RWPE1 (cell line): ENCODE data around the gene GPC5.
"Not testable (repeated sequence)": the region's sequence is repeated elsewhere in the genome, so short reads cannot be mapped to it uniquely, and the experiment has no call there.

Experiments used
- CTCF ChIA-PET: fragments of 350-600 bp; sonication (Branson Sonifier 250); formaldehyde crosslinking; extraction: SDS; loops from one replicate; lab custom pipeline; 2021; lab: Yijun Ruan, JAX
- POLR2A ChIA-PET: fragments of 400-600 bp; formaldehyde crosslinking; extraction: SDS; loops from one replicate; lab custom pipeline; 2020; ENCODE audit warnings: antibody characterized with exemption; ENCODE audit not compliant: low non-redundant PET; lab: Yijun Ruan, JAX
- DNase-seq: peaks from one replicate; pipeline ENCODE4 v3.0.0; 2012; ENCODE audit warnings: low spot score
- H3K27ac ChIP-seq: fragments of 450-650 bp; 2 replicates; pipeline ENCODE4 v1.5.1; 2017
- TF ChIP-seq, protein P1 (sequence below): fragments of 450-650 bp; conservative IDR thresholded peaks from 2 replicates; pipeline ENCODE4 v1.5.1; 2017; ENCODE audit warnings: low read depth, mild to moderate bottlenecking

Gene GPC5

DNA sequence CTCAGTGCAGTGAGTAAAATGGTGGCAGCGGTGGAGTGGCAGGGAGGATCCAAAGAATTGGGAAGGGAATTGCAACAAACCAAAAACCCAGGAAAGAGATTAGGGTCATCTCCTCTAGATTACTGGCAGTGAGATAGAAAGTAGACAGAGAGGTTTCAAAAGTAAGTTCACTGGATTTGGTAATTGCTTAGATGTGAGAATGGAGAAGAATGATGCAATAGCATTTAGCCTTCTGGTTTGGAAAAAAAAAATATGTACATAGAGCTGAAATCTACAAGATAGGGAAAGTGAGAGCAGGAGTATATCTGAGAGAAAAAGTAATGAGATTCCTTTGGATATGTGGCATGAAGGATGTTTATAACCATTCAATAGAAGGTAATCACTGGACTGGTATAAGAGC is 1345.6 kb downstream of the GPC5 start:
- ChIA-PET CTCF (no interaction called here), POLR2A (no interaction called here)
- TF ChIP-seq, protein P1, sequence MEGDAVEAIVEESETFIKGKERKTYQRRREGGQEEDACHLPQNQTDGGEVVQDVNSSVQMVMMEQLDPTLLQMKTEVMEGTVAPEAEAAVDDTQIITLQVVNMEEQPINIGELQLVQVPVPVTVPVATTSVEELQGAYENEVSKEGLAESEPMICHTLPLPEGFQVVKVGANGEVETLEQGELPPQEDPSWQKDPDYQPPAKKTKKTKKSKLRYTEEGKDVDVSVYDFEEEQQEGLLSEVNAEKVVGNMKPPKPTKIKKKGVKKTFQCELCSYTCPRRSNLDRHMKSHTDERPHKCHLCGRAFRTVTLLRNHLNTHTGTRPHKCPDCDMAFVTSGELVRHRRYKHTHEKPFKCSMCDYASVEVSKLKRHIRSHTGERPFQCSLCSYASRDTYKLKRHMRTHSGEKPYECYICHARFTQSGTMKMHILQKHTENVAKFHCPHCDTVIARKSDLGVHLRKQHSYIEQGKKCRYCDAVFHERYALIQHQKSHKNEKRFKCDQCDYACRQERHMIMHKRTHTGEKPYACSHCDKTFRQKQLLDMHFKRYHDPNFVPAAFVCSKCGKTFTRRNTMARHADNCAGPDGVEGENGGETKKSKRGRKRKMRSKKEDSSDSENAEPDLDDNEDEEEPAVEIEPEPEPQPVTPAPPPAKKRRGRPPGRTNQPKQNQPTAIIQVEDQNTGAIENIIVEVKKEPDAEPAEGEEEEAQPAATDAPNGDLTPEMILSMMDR: no peak
- DNase-seq: no peak
- no peak overlapping the region for H3K27ac ChIP-seq

DNA sequence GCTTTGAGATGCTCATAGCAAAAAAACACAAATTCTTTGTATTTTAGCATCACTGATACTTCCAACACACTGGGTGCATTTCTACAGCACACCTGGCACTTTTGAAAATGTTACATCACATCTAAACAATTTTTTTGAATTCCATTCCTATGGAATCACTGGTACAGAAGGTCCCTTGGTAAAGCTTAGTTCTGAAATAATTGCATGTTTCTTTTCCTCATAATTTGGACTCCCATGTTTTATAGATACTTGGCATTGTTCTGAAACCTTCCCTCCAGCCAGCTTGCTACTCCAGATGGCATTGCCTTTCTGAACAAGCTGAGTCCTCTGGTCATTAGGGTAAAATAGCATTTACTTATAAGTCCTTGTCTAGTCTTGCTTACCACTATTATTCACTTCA is 1346.8 kb downstream of the GPC5 start:
- DNase-seq: no peak

DNA sequence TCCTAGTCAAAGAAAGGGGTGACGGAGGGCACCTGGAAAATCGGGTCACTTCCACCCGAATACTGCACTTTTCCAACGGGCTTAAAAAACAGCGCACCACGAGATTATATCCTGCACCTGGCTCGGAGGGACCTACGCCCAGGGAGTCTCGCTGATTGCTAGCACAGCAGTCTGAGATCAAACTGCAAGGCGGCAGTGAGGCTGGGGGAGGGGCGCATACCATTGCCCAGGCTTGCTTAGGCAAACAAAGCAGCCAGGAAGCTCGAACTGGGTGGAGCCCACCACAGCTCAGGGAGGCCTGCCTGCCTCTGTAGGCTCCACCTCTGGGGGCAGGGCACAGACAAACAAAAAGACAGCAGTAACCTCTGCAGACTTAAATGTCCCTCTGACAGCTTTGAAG is 1354.3 kb downstream of the GPC5 start:
- CTCF ChIA-PET, H3K27ac ChIP-seq, POLR2A ChIA-PET, DNase-seq: not testable (repeated sequence)

More for the DNA sequence above, 1346.8 kb downstream of the GPC5 start:
- CTCF ChIA-PET: interaction anchor here (0.6 to 0.7 kb wide), 2 partner anchors 17 to 1265 kb away, joined by 3 to 4 read pairs; no protein-coding TSS in a partner anchor
- TF ChIP-seq, protein P1: no peak
- POLR2A ChIA-PET: no interaction called here
- H3K27ac ChIP-seq: no peak overlapping the region

DNA sequence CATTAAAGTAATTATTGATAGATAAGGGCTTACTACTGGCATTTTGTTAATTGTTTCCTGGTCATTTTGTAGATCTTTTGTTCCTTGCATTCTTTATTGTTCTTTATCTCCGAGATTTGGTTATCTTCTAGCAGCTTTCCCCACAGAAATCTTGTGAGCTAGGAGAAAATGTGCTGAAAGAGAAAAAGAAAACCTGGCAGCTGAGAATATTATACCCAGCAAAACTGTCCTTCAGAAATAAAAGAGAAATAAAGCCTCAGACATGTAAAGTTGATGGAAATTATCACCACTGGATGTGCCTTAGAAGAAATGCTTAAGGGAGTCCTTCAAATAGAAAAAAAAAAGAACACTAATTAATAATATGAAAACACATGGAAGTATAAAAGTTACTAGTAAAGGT is 1363.3 kb downstream of the GPC5 start:
- CTCF ChIA-PET: no interaction called here
- POLR2A ChIA-PET: no interaction called here
- H3K27ac ChIP-seq: no peak overlapping the region
- DNase-seq: no peak
- TF ChIP-seq, protein P1: no peak

DNA sequence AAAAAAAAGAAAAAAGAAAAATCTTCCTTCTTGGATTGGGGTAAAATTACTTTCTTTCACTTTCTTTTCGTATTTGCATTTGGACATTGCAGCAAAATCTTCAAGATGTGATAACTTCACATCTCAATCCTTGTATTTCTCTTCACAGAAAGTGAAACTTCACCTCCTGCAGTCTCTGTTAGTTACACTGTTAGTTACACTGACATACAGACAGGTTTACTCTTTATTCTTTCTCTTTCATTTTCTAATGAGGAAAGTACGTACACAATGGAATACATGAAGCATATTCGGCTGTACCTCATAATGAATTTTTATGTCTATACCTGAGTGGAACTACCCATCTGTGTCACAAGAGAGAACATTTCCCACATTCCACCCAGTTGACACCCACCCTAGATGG is 1369.0 kb downstream of the GPC5 start:
- CTCF ChIA-PET: no interaction called here
- no peak for DNase-seq
- TF ChIP-seq, protein P1: no peak

DNA sequence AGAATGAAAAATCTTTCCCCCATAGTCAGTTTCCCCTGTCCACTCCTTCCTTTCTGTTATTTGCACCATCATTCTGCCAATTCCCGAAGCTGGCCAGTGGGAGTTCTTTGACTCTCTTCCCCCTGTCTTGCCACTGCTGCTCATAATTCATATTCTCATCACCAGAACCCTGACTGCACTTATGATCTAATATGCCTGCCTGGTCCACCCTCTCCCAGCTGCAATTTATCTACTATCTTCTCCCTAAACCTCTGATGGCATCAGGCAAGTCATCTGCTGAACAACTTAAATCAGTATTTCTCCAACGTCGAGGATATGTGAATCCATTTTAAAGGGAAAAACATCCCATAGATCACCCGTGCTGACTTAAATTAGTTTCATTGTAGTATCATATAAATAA is 1370.2 kb downstream of the GPC5 start:
- DNase-seq: no peak
- TF ChIP-seq, protein P1: no peak
- no peak overlapping the region for H3K27ac ChIP-seq
- CTCF ChIA-PET: interaction anchor here (0.6 kb wide), 1 partner anchor 18 kb away, joined by 6 read pairs; no protein-coding TSS in a partner anchor
- POLR2A ChIA-PET: no interaction called here

More for the DNA sequence above, 1369.0 kb downstream of the GPC5 start:
- POLR2A ChIA-PET: no interaction called here
- H3K27ac ChIP-seq: no peak overlapping the region

DNA sequence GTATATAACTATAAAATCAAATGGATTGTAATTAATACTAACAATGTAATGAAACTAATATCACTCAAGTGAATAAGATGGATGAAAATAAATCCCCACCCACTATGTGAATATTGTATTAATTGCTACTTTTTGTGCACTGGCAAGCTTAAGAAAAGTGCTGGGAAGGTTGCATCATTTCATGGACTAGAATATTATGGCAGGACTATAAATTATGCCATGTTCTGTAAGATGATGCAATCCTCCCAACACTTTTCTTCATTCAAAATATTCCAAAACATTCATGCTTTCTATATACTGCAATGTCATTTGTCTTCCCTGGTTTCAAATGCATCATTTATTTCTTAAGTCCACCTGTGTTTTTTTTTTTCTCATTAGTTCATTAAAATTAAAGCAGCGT is 1370.6 kb downstream of the GPC5 start:
- CTCF ChIA-PET: no interaction called here
- DNase-seq: no peak
- TF ChIP-seq, protein P1: no peak
- POLR2A ChIA-PET: no interaction called here
- H3K27ac ChIP-seq: no peak overlapping the region
